Endothelial cell of umbilical vein (primary cell): ENCODE measurements around the gene FARP2.

ENCODE experiments used
- EZH2 ChIP-seq: IDR thresholded peaks from 2 replicates; pipeline ENCODE4 v1.6.1; 2012; ENCODE audit warnings: borderline replicate concordance, low read depth, mild to moderate bottlenecking, moderate library complexity, low read length, inconsistent platforms; ENCODE audit not compliant: severe bottlenecking
- GATA2 ChIP-seq: IDR thresholded peaks from 2 replicates; pipeline ENCODE4 v1.7.0; 2011; ENCODE audit warnings: low read depth, mild to moderate bottlenecking, moderate library complexity, mixed read lengths, low read length; ENCODE audit not compliant: insufficient read length, insufficient read depth
- JUN ChIP-seq: IDR thresholded peaks from 2 replicates; pipeline ENCODE4 v1.6.1; 2011; ENCODE audit warnings: borderline replicate concordance, low read depth; ENCODE audit not compliant: insufficient read length, insufficient read depth
- MYC ChIP-seq: IDR thresholded peaks from one replicate; pipeline ENCODE4 v1.6.1; 2011; ENCODE audit warnings: mild to moderate bottlenecking, low read depth, low read length
- POLR2A ChIP-seq: IDR thresholded peaks from 2 replicates; pipeline ENCODE4 v1.6.1; 2012; ENCODE audit warnings: low read depth, mild to moderate bottlenecking, control low read depth, low read length
- POLR2AphosphoS5 ChIP-seq: IDR thresholded peaks from 2 replicates; pipeline ENCODE4 v1.6.1; 2012; ENCODE audit warnings: low read depth, mild to moderate bottlenecking, control low read depth, low read length, moderate library complexity; ENCODE audit not compliant: insufficient read depth
- TF ChIP-seq, protein P1 (sequence below), 2 donors: IDR thresholded peaks; 1 replicate in 1 of 2; 2 replicates in 1 of 2; pipeline ENCODE4 v1.5.1; 2011; ENCODE audit warnings: low read length in 2 of 2, mild to moderate bottlenecking in 2 of 2, moderate library complexity in 2 of 2, control low read depth in 1 of 2, inconsistent platforms in 1 of 2, low read depth in 1 of 2; ENCODE audit not compliant: insufficient read depth in 1 of 2; ENCODE audit errors: extremely low read depth in 1 of 2
- TF ChIP-seq, protein P2 (sequence below): IDR thresholded peaks from 2 replicates; pipeline ENCODE4 v1.6.1; 2011; ENCODE audit not compliant: insufficient read depth, insufficient read length

DNA sequence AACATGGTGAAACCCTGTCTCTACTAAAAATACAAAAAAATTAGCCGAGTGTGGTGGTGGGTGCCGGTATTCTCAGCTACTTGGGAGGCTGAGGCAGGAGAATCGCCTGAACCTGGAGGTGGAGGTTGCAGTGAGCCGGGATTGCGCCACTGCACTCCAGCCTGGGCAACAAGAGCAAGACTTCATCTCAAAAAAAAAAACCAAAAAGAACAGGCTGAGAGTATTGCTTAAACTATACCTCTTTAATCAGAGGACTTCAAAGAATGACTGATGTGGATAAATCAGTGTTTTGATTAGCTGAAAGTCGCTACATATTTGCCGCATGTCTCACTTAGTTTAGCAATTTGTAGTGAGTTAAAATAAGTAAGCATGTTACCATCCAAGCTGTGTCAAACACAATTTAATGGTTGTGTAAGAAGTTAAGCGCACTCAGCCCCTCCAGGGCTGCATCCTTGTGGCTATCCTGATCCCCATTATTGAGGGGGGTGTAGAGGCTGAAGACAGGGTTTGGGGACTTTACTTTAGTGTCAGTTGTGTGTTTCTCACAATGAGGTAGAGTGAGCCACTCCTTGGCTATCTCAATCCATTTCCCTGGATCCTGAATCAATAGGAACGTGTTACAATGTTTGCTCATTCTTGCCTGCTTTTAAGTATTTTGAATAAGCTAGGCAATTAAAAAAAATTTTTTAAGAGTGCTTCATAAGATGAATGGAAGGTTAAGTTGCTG, 11.0 kb upstream of the FARP2 start:
- no peak for TF ChIP-seq POLR2A
- TF ChIP-seq, protein P1, sequence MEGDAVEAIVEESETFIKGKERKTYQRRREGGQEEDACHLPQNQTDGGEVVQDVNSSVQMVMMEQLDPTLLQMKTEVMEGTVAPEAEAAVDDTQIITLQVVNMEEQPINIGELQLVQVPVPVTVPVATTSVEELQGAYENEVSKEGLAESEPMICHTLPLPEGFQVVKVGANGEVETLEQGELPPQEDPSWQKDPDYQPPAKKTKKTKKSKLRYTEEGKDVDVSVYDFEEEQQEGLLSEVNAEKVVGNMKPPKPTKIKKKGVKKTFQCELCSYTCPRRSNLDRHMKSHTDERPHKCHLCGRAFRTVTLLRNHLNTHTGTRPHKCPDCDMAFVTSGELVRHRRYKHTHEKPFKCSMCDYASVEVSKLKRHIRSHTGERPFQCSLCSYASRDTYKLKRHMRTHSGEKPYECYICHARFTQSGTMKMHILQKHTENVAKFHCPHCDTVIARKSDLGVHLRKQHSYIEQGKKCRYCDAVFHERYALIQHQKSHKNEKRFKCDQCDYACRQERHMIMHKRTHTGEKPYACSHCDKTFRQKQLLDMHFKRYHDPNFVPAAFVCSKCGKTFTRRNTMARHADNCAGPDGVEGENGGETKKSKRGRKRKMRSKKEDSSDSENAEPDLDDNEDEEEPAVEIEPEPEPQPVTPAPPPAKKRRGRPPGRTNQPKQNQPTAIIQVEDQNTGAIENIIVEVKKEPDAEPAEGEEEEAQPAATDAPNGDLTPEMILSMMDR (IDR thresholded peaks at IDR 0.05; ENCODE audit: extremely low read depth in 1 of 2, insufficient read depth in 1 of 2, low read depth in 1 of 2, low read length in 2 of 2) = no peak
- TF ChIP-seq, protein P2, sequence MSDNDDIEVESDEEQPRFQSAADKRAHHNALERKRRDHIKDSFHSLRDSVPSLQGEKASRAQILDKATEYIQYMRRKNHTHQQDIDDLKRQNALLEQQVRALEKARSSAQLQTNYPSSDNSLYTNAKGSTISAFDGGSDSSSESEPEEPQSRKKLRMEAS = no peak
- no peak for TF ChIP-seq POLR2AphosphoS5
- TF ChIP-seq JUN = no peak
- TF ChIP-seq MYC = no peak
- TF ChIP-seq EZH2 = no peak
- no peak for TF ChIP-seq GATA2
